ENCODE data around the gene C19orf38. TPM values are rescaled to one million over a fixed set of nuclear protein-coding genes. Genes with fewer than 3 reads are reported as not detected.

Gene C19orf38
- total RNA-seq, 2 experiments from 2014 or later, result 5.2 to 7.5 TPM

DNA sequence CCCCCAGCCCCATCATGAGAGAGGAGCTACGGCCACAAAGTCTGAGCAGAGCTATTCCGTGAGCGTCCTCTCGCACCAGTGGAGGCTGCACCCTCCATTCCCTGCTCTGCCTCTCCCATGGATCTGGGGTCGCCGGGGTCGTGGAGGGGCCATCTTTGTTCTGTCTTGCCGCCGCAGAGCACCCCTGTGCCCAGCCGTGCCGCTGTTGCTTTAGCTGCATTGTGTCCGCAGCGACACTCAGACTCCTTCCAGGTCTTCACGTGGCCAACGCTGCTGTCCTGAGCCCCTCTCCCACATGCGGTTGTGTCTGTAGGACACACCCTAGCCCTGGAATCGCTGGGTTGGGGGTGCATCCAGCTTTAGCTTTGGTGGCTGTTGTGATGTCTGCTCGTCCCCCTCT lies 64.4 kb downstream of the C19orf38 start:
- intact Hi-C loops (cut with micrococcal nuclease; ENCODE audit: unreplicated experiment), result no loop called here
- ChIA-PET POLR2A (interaction anchor here (0.6 kb wide), 1 partner anchor 263 kb away, joined by 4 read pairs; no protein-coding TSS in a partner anchor), CTCF (ENCODE audit: unreplicated experiment) (interaction anchor here (0.6 kb wide), 1 partner anchor 24 kb away, joined by 3 read pairs; no protein-coding TSS in a partner anchor)

GRCh38 chr19:10913716-10914340 lies 65.6 kb downstream of the C19orf38 start:
- no peak overlapping the region for H2AFZ ChIP-seq (ENCODE audit: low read length)
- H3K4me1 ChIP-seq (ENCODE audit: insufficient read depth, low read length, poor library complexity, severe bottlenecking), result peaks cover 3% of the 10 kb centered on the region
- POLR2A ChIA-PET, result no interaction called here
- CTCF ChIA-PET (ENCODE audit: unreplicated experiment), result no interaction called here
- H4K20me1 ChIP-seq (ENCODE audit: insufficient read depth, low read length), result no peaks in the 10 kb centered on the region
- DNase-seq (ENCODE audit: low spot score), result no peak
- no peak overlapping the region for H3K4me3 ChIP-seq (ENCODE audit: low read depth, low read length, poor library complexity, severe bottlenecking)
- TF ChIP-seq EZH2phosphoT487 (IDR thresholded peaks at IDR 0.05; ENCODE audit: borderline replicate concordance, low read depth, low read length), result no peak
- TF ChIP-seq, protein P1, sequence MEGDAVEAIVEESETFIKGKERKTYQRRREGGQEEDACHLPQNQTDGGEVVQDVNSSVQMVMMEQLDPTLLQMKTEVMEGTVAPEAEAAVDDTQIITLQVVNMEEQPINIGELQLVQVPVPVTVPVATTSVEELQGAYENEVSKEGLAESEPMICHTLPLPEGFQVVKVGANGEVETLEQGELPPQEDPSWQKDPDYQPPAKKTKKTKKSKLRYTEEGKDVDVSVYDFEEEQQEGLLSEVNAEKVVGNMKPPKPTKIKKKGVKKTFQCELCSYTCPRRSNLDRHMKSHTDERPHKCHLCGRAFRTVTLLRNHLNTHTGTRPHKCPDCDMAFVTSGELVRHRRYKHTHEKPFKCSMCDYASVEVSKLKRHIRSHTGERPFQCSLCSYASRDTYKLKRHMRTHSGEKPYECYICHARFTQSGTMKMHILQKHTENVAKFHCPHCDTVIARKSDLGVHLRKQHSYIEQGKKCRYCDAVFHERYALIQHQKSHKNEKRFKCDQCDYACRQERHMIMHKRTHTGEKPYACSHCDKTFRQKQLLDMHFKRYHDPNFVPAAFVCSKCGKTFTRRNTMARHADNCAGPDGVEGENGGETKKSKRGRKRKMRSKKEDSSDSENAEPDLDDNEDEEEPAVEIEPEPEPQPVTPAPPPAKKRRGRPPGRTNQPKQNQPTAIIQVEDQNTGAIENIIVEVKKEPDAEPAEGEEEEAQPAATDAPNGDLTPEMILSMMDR (conservative IDR thresholded peaks at IDR 0.05; ENCODE audit: low read length), result no peak
- no TSS peak for BruUV-seq (replicated peaks)
- intact Hi-C loops (cut with micrococcal nuclease; ENCODE audit: unreplicated experiment), result no loop called here
- H3K79me2 ChIP-seq (ENCODE audit: insufficient read depth, low read depth, low read length), result no peaks in the 10 kb centered on the region
- H3K4me2 ChIP-seq (ENCODE audit: low read length), result no peak overlapping the region
- no peaks in the 10 kb centered on the region for H3K9me3 ChIP-seq (ENCODE audit: low read length)
- no peak overlapping the region for H3K27ac ChIP-seq (ENCODE audit: low read depth, low read length, poor library complexity, severe bottlenecking)
- H3K9me2 ChIP-seq (ENCODE audit: insufficient read depth, low read length), result no peaks in the 10 kb centered on the region
- H3K36me3 ChIP-seq (ENCODE audit: insufficient read depth, low read length), result peaks cover 79% of the 10 kb centered on the region

More for the DNA sequence above, 64.4 kb downstream of the C19orf38 start:
- no peaks in the 10 kb centered on the region for H4K20me1 ChIP-seq (ENCODE audit: insufficient read depth, low read length)
- H3K4me1 ChIP-seq (ENCODE audit: insufficient read depth, low read length, poor library complexity, severe bottlenecking), result no peaks in the 10 kb centered on the region
- H3K4me2 ChIP-seq (ENCODE audit: low read length), result no peak overlapping the region
- H2AFZ ChIP-seq (ENCODE audit: low read length), result no peak overlapping the region
- no peaks in the 10 kb centered on the region for H3K9me2 ChIP-seq (ENCODE audit: insufficient read depth, low read length)
- no peak for TF ChIP-seq EZH2phosphoT487 (IDR thresholded peaks at IDR 0.05; ENCODE audit: borderline replicate concordance, low read depth, low read length)
- no peak overlapping the region for H3K27ac ChIP-seq (ENCODE audit: low read depth, low read length, poor library complexity, severe bottlenecking)
- no peaks in the 10 kb centered on the region for H3K9me3 ChIP-seq (ENCODE audit: low read length)
- no peak overlapping the region for H3K4me3 ChIP-seq (ENCODE audit: low read depth, low read length, poor library complexity, severe bottlenecking)
- BruUV-seq (replicated peaks), result no TSS peak
- peaks cover 79% of the 10 kb centered on the region for H3K36me3 ChIP-seq (ENCODE audit: insufficient read depth, low read length)
- no peaks in the 10 kb centered on the region for H3K79me2 ChIP-seq (ENCODE audit: insufficient read depth, low read depth, low read length)
- DNase-seq (ENCODE audit: low spot score), result no peak

DNA sequence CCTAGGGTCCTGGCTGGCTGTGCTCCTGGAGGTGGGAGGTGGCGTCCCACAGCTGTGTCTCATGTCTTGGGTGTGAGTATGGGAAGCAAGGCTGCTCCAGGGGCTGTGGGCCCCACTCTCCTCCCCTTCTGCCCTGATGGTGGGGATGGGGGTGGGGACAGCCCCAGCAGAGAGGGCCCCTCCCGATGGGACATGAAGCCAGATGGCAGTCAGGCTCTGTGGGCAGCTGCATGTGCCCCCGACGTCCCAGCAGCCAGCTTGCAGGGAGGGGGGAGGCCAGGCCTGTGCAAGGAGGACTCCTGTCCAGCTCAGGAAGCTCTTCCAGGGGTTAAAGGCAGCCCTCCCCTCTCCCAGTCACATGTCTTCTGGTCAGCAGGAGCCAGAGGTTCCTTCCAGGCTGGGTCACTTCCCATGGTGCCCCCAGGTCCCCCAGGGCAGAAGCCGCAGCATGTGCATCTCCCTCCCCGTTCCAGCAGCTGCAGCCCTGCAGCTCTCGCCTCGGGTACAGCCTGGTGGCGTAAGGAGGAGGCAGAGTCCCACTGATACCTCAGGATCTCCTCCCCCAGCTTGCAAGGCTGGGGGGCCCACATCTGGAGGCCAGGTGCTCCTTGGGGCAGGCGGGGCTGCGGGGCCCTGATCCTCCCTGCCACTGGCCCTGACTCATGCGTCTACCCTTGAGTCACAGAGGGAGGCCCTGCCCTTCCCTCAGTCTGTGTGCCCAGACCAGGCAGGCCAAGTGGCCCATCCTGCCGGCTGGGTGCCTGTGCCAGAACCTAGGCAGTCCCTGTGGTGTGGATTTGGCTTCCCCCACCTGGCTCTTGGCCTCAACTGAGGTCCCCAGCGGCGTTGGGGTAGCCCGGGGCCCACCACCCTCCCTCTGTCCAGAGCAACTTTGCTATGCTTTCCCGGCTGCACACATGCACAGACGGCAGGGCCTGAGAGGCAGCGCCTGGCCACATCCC lies 67.2 kb downstream of the C19orf38 start:
- TF ChIP-seq, protein P1 (conservative IDR thresholded peaks at IDR 0.05; ENCODE audit: low read length), result no peak
- no peak for TF ChIP-seq EZH2phosphoT487 (IDR thresholded peaks at IDR 0.05; ENCODE audit: borderline replicate concordance, low read depth, low read length)
- peaks cover 79% of the 10 kb centered on the region for H3K36me3 ChIP-seq (ENCODE audit: insufficient read depth, low read length)
- no peaks in the 10 kb centered on the region for H4K20me1 ChIP-seq (ENCODE audit: insufficient read depth, low read length)
- H3K9me3 ChIP-seq (ENCODE audit: low read length), result no peaks in the 10 kb centered on the region
- peaks cover 3% of the 10 kb centered on the region for H3K4me1 ChIP-seq (ENCODE audit: insufficient read depth, low read length, poor library complexity, severe bottlenecking)
- H3K4me2 ChIP-seq (ENCODE audit: low read length), result no peak overlapping the region
- no peak overlapping the region for H3K4me3 ChIP-seq (ENCODE audit: low read depth, low read length, poor library complexity, severe bottlenecking)
- CTCF ChIA-PET (ENCODE audit: unreplicated experiment), result no interaction called here
- POLR2A ChIA-PET, result interaction anchor here (0.6 kb wide), 1 partner anchor 235 kb away, joined by 3 read pairs; no protein-coding TSS in a partner anchor
- H2AFZ ChIP-seq (ENCODE audit: low read length), result no peak overlapping the region
- no peaks in the 10 kb centered on the region for H3K9me2 ChIP-seq (ENCODE audit: insufficient read depth, low read length)
- DNase-seq (ENCODE audit: low spot score), result no peak
- intact Hi-C loops (cut with micrococcal nuclease; ENCODE audit: unreplicated experiment), result no loop called here
- no peak overlapping the region for H3K27ac ChIP-seq (ENCODE audit: low read depth, low read length, poor library complexity, severe bottlenecking)
- no TSS peak for BruUV-seq (replicated peaks)
- no peaks in the 10 kb centered on the region for H3K79me2 ChIP-seq (ENCODE audit: insufficient read depth, low read depth, low read length)

All from OCI-LY7 (cell line).